Left lung (tissue), 10 donors: ENCODE measurements around the gene C6orf120. TPM values are rescaled to one million over a fixed set of nuclear protein-coding genes. Genes with fewer than 3 reads are reported as not detected.
"Not testable (repeated sequence)": the region's sequence is repeated elsewhere in the genome, so short reads cannot be mapped to it uniquely, and the experiment has no call there.

Experiments used
- ATAC-seq: fragments of 200-7000 bp; cut with Tn5 transposase; one replicate; pipeline ENCODE4 v1.9.1; 2020; ENCODE audit warnings: moderate library complexity
- DNase-seq, 4 donors: peaks; one replicate each; pipeline ENCODE4 v3.0.0-alpha.2; 2013 to 2020
- H3K27ac ChIP-seq, 2 donors: fragments of 200-600 bp; sonication (generic) in 1 of 2; one replicate each; pipeline versions ENCODE4 v1.5.0 to v1.8.0; 2020 to 2021
- H3K27me3 ChIP-seq, 2 donors: fragments of 200-600 bp; sonication (generic) in 1 of 2; one replicate each; pipeline versions ENCODE4 v1.5.0 to v1.8.0; 2020 to 2021
- H3K36me3 ChIP-seq, 2 donors: fragments of 200-600 bp; sonication (generic) in 1 of 2; one replicate each; pipeline versions ENCODE4 v1.5.0 to v1.8.0; 2020 to 2021
- H3K4me1 ChIP-seq, 2 donors: fragments of 200-600 bp; one replicate each; pipeline ENCODE4 v1.8.0; 2021
- H3K4me3 ChIP-seq, 2 donors: fragments of 200-600 bp; sonication (generic) in 1 of 2; one replicate each; pipeline versions ENCODE4 v1.5.0 to v1.8.0; 2020 to 2021; ENCODE audit warnings: mild to moderate bottlenecking in 1 of 2
- H3K9me3 ChIP-seq, 2 donors: fragments of 200-600 bp; sonication (generic) in 1 of 2; one replicate each; pipeline versions ENCODE4 v1.5.0 to v1.8.0; 2020 to 2021
- intact Hi-C, 2 donors: fragments of 100-400 bp; cut with DNase I; formaldehyde crosslinking; loops; one replicate each; pipeline versions ENCODE4 v1.11.2 to v1.14.2; 2022
- polyA plus RNA-seq, 6 donors: library from polyadenylated mRNA; unstranded; fragments of 120-200 nt; gene quantifications; one replicate each; pipeline ENCODE4 v1.2.1, GENCODE V29; 2013; ENCODE audit not compliant: insufficient read length in 6 of 6
- total RNA-seq, 2 donors: library from RNA; stranded (reverse); fragmentation: NEBNext Ultra II Directional; extraction: Animal tissue kit (Norgen Biotek cat#: 25700); gene quantifications; one replicate each; pipeline ENCODE4 v1.2.1, GENCODE V29; 2021
- TF ChIP-seq, protein P1 (sequence below), 2 donors: fragments of 200-600 bp; sonication (generic) in 1 of 2; IDR thresholded peaks; one replicate each; pipeline versions ENCODE4 v1.5.0 to v1.8.0; 2021; ENCODE audit warnings: antibody characterized with exemption in 2 of 2
- donor health status: DM: no; HTN: yes; CAD: no.
- donor health status: DM: no; HTN: no; CAD: no.

The C6orf120 gene
- total and polyA plus RNA-seq, 8 donors, result 24.4 to 28.8 (median 26.3) TPM

DNA sequence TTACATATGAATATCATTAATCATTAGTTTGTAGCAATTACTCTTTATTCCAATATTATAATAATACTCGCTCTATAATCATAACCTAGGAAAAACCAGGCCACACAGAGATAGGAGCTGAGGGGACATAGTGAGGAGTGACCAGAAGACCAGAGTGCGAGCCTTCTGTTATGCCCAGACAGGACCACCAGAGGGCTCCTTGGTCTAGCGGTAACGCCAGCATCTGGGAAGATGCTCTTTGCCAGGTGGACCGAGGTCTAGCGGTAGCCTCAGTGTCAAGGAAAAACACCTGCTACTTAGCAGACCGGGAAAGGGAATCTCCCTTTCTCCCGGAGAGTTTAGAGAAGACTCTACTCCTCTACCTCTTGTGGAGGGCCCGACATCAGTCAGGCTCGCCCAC is 4.8 kb upstream of the C6orf120 start:
- TF ChIP-seq, protein P1, sequence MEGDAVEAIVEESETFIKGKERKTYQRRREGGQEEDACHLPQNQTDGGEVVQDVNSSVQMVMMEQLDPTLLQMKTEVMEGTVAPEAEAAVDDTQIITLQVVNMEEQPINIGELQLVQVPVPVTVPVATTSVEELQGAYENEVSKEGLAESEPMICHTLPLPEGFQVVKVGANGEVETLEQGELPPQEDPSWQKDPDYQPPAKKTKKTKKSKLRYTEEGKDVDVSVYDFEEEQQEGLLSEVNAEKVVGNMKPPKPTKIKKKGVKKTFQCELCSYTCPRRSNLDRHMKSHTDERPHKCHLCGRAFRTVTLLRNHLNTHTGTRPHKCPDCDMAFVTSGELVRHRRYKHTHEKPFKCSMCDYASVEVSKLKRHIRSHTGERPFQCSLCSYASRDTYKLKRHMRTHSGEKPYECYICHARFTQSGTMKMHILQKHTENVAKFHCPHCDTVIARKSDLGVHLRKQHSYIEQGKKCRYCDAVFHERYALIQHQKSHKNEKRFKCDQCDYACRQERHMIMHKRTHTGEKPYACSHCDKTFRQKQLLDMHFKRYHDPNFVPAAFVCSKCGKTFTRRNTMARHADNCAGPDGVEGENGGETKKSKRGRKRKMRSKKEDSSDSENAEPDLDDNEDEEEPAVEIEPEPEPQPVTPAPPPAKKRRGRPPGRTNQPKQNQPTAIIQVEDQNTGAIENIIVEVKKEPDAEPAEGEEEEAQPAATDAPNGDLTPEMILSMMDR (IDR thresholded peaks at IDR 0.05), result peak in 1 of 2 donors; percentile 24
- H3K27ac ChIP-seq, intact Hi-C loops, H3K36me3 ChIP-seq, DNase-seq, ATAC-seq, H3K4me3 ChIP-seq, H3K27me3 ChIP-seq: not testable (repeated sequence)
- Histone ChIP-seq H3K9me3 (peaks cover 0 to 21% of the 10 kb centered on the region in 2 donors), H3K4me1 (peaks cover 0 to 17% of the 10 kb centered on the region in 2 donors)

DNA sequence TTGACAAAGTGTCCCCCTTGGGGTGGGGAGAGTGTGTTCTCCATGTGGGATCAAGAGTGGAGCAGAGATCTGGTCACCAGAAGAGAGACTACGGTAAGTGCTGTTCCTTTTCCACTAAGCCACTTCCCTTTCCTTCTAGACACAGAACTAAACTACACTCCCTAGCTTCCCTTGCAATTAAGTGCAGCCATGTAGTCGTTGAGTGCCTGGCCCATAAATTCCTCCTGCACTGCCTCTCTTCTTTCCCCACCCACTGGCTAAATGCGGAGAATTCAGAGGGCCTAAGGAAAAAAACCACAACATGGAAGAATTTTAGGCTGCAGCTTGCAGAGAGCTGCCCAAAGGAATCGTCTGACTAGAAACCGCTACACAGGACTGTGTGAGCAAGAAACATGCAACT is 1.6 kb upstream of the C6orf120 start:
- Histone ChIP-seq H3K27ac (no peak overlapping the region), H3K27me3 (no peaks in the 10 kb centered on the region), H3K4me1 (peaks cover 14 to 45% of the 10 kb centered on the region in 2 donors), H3K4me3 (no peak overlapping the region), H3K9me3 (peaks cover 0 to 6% of the 10 kb centered on the region in 2 donors), H3K36me3 (peaks cover 0 to 12% of the 10 kb centered on the region in 2 donors)
- TF ChIP-seq, protein P1 (IDR thresholded peaks at IDR 0.05), result no peak
- DNase-seq, result no peak
- intact Hi-C loops, result no loop called here
- ATAC-seq, result no peak

DNA sequence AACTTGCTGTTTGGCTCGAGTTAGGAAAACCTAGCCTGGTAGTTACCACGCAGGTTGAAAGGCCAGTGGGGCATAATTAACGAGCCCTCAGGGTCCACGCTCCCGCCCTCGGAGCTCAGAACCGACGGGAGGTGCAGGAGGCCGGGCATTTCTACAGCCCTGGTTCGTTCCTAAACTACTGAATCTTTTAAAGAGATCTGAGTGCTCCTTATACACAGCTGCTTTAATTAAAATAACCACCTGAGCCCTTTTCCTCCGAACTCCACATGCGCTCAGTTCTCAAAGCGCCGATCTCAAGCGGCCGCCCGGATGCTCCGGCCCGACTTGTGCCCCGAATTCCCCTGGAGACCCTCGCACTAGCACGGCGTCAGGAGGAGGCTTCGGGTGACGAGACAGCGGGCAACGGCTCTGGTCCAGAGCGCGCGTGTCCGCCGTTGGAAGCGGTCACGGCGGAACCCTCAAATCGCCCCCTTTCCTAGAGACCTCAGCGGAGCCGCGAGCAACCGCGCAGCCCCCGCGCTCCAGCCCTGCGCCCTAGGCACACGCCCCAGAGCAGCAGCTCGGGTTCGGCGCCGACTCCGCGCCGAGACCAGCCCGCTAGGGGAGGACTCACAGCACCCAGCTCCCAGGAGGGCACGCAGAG is 494 bp upstream of the C6orf120 start:
- ATAC-seq, result peak; percentile 26
- peak in 1 of 4 donors; percentile 33 for DNase-seq
- TF ChIP-seq, protein P1 (IDR thresholded peaks at IDR 0.05), result no peak

DNA sequence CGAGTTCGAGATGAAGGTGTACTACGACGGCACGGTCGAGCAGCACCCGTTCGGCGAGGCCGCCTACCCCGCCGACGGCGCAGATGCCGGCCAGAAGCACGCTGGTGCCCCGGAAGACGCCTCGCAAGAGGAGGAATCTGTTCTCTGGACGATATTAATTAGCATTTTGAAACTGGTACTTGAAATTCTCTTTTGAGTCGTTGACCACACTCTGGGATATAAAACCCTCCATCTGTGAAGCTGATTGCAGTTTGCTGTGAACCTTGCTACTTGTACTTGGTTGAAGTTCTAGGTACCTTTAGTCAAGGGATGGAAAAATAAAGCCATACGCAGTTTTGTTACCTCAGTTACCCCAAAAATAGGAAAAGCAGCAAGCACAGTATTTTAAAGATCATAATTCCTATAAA is 917 bp downstream of the C6orf120 start:
- ATAC-seq, result no peak
- peaks cover 0 to 14% of the 10 kb centered on the region in 2 donors for H3K36me3 ChIP-seq
- intact Hi-C loops, result no loop called here

More for the DNA sequence above, 494 bp upstream of the C6orf120 start:
- no peaks in the 10 kb centered on the region for H3K27me3 ChIP-seq
- H3K9me3 ChIP-seq, result peaks cover 0 to 2% of the 10 kb centered on the region in 2 donors
- intact Hi-C loops, result no loop called here
- peaks cover 14 to 46% of the 10 kb centered on the region in 2 donors for H3K4me1 ChIP-seq
- H3K4me3 ChIP-seq, result peak overlapping the region; percentile 66 to 95
- H3K27ac ChIP-seq, result peak overlapping the region; percentile 88 to 96
- peaks cover 0 to 14% of the 10 kb centered on the region in 2 donors for H3K36me3 ChIP-seq

DNA sequence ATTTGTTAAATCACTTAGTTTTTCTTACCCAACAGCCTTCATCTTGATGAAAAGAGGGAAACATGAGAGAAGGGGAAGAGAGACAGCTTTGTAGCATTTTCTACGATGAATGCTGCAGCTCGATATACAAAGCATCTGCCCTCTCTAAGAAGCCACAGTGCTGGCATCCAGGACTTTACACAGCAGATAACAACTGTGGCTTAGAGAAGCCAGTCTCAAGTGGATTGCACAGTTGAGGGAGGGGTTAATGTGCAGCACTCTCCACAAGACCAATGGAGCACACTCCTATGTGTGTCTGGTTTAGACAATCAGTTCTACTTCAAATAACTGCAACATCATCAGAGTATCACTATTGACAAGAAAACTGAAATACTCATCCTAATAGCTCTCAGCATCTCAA is 5.8 kb downstream of the C6orf120 start:
- intact Hi-C loops, result no loop called here
- peaks cover 0 to 42% of the 10 kb centered on the region in 2 donors for H3K36me3 ChIP-seq
- no peaks in the 10 kb centered on the region for H3K27me3 ChIP-seq
- H3K27ac ChIP-seq, result no peak overlapping the region
- no peak overlapping the region for H3K4me3 ChIP-seq
- H3K9me3 ChIP-seq, result no peaks in the 10 kb centered on the region
- ATAC-seq (no peak), DNase-seq (no peak)
- H3K4me1 ChIP-seq, result peaks cover 14 to 26% of the 10 kb centered on the region in 2 donors
- TF ChIP-seq, protein P1 (IDR thresholded peaks at IDR 0.05), result no peak

More for the DNA sequence above, 917 bp downstream of the C6orf120 start:
- H3K4me3 ChIP-seq, result peak overlapping the region; percentile 66 to 95
- no peaks in the 10 kb centered on the region for H3K9me3 ChIP-seq
- DNase-seq, result peak in 1 of 4 donors; percentile 35
- no peaks in the 10 kb centered on the region for H3K27me3 ChIP-seq
- peak overlapping the region; percentile 88 to 96 for H3K27ac ChIP-seq
- H3K4me1 ChIP-seq, result peaks cover 14 to 46% of the 10 kb centered on the region in 2 donors
- TF ChIP-seq, protein P1 (IDR thresholded peaks at IDR 0.05), result no peak
